Endothelial cell of umbilical vein (primary cell): ENCODE data around the gene PLXNC1.

Experiments
- JUN ChIP-seq: IDR thresholded peaks from 2 replicates; pipeline ENCODE4 v1.6.1; 2011; ENCODE audit warnings: borderline replicate concordance, low read depth; ENCODE audit not compliant: insufficient read length, insufficient read depth
- MYC ChIP-seq: IDR thresholded peaks from one replicate; pipeline ENCODE4 v1.6.1; 2011; ENCODE audit warnings: mild to moderate bottlenecking, low read depth, low read length
- POLR2A ChIP-seq: IDR thresholded peaks from 2 replicates; pipeline ENCODE4 v1.6.1; 2012; ENCODE audit warnings: low read depth, mild to moderate bottlenecking, control low read depth, low read length
- POLR2AphosphoS5 ChIP-seq: IDR thresholded peaks from 2 replicates; pipeline ENCODE4 v1.6.1; 2012; ENCODE audit warnings: low read depth, mild to moderate bottlenecking, control low read depth, low read length, moderate library complexity; ENCODE audit not compliant: insufficient read depth
- TF ChIP-seq, protein P1 (sequence below), 2 donors: IDR thresholded peaks; 1 replicate in 1 of 2; 2 replicates in 1 of 2; pipeline ENCODE4 v1.5.1; 2011; ENCODE audit warnings: low read length in 2 of 2, mild to moderate bottlenecking in 2 of 2, moderate library complexity in 2 of 2, control low read depth in 1 of 2, inconsistent platforms in 1 of 2, low read depth in 1 of 2; ENCODE audit not compliant: insufficient read depth in 1 of 2; ENCODE audit errors: extremely low read depth in 1 of 2

DNA sequence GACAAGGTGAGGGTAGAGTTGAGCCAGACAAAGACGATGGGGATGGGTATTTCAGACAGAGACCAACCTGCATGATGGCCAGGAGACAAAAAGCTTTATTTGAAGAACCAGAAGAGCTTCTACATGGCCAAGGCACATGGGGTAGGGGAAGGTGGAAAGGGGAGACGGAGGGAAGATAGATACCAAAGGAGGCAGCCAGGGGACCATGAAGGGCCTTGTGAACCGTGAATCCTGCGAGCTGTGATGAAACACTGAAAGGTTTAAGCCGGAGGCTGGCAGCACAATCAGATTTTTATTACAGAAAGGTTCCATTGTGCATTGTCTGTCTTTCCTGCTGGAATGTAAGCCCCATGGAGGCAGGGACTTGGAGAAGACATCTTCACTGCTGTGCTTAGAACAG, 72.4 kb downstream of the PLXNC1 start:
- TF ChIP-seq, protein P1, sequence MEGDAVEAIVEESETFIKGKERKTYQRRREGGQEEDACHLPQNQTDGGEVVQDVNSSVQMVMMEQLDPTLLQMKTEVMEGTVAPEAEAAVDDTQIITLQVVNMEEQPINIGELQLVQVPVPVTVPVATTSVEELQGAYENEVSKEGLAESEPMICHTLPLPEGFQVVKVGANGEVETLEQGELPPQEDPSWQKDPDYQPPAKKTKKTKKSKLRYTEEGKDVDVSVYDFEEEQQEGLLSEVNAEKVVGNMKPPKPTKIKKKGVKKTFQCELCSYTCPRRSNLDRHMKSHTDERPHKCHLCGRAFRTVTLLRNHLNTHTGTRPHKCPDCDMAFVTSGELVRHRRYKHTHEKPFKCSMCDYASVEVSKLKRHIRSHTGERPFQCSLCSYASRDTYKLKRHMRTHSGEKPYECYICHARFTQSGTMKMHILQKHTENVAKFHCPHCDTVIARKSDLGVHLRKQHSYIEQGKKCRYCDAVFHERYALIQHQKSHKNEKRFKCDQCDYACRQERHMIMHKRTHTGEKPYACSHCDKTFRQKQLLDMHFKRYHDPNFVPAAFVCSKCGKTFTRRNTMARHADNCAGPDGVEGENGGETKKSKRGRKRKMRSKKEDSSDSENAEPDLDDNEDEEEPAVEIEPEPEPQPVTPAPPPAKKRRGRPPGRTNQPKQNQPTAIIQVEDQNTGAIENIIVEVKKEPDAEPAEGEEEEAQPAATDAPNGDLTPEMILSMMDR (IDR thresholded peaks at IDR 0.05; ENCODE audit: extremely low read depth in 1 of 2, insufficient read depth in 1 of 2, low read depth in 1 of 2, low read length in 2 of 2), result no peak
- TF ChIP-seq POLR2AphosphoS5 (no peak), MYC (no peak), JUN (no peak), POLR2A (no peak)
